ENCODE data around the gene COL6A1.
A peak's percentile ranks its signal among the peaks of the same experiment; 100 is the strongest.
"Not testable (repeated sequence)": the region's sequence is repeated elsewhere in the genome, so short reads cannot be mapped to it uniquely, and the experiment has no call there.

The COL6A1 gene

DNA sequence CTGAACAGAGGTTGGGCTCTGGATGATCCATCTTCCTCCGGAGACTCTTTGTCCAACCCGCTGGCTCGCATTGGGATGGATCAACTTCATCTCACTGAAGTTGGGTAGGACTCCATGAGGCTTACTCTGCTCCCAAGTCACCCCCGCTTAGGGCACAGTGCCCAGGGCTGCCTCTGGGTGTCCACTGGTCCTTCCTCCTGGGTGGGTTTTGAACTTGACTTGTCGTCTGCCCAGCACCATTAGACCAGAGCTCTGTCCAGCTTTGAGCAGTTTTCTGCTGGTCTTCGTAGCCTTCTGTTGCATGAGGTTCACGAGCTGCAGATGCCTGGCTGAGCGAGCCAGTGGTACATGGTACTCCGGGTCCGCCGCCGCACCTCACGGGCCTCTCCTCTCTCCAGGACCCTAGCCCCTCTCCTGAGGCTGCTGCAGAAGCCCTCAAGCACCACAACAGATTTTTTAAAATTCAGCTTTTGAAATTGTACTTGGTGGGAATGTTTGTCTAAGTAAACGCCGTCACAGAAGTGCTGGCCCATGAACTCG is 33.8 kb upstream of the COL6A1 start:
- Histone ChIP-seq H3K36me3 (no peaks in the 10 kb centered on the region), H3K9me3 (no peaks in the 10 kb centered on the region), H3K27ac (no peak overlapping the region), H3K4me1 (peaks cover 0 to 36% (median 26%) of the 10 kb centered on the region in 4 donors), H3K4me3 (no peak overlapping the region), H3K27me3 (no peaks in the 10 kb centered on the region)
- no peak for DNase-seq
- intact Hi-C loops (cut with DNase I; ENCODE audit: low total_unique reads): no loop called here
- TF ChIP-seq CTCF (IDR thresholded peaks at IDR 0.05): no peak

GRCh38 chr21:45948576-45949141 is 32.9 kb upstream of the COL6A1 start:
- Histone ChIP-seq H3K9me3 (no peaks in the 10 kb centered on the region), H3K4me1 (peaks cover 0 to 45% (median 35%) of the 10 kb centered on the region in 4 donors), H3K27ac (peak overlapping the region; percentile 57 to 74), H3K4me3 (no peak overlapping the region), H3K36me3 (no peaks in the 10 kb centered on the region), H3K27me3 (no peaks in the 10 kb centered on the region)
- no peak for TF ChIP-seq CTCF (IDR thresholded peaks at IDR 0.05)
- DNase-seq: no peak
- intact Hi-C loops (cut with DNase I; ENCODE audit: low total_unique reads): no loop called here

DNA sequence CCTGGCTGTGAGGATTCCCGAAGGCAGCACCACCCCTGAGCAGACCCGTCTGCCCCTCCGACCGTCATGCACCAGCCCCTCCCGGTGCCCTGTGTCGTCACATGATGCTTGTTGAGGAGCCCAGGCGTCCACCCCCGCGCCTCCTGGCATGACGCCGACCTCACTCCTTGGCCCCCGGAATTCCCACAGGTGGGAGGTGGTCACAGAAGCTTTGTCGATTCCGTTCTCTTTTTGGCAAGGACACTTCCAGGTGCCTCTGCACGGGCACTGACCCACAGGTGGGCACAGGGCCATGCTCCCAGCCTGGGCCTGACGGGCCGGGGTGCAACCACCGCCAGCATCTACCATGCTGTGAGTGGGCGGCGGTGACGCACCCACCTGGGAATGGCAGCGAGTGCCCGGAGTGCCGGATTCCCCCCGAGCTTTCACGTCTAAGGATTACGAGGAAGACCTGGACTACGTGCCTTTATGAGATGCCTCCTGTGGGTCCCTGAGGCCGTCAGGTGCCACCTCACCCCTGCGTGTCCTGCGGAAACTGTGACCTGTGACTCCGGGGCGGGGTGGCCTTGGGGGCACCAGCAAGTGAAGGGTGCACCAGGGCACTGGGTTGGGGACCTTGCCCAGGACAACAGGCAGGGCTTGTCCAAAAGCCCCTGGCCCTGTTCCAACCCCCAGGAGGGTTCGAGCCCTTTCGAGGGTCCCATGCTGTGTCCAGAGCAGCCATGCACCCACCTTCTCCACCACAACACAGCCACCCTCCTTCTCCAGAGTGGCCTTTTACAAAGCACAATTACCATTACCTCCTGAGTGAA is 31.4 kb upstream of the COL6A1 start:
- no peaks in the 10 kb centered on the region for H3K27me3 ChIP-seq
- H3K4me3 ChIP-seq: peak overlapping the region in 1 of 2 donors; percentile 26
- H3K27ac ChIP-seq: peak overlapping the region; percentile 57 to 74
- TF ChIP-seq CTCF (IDR thresholded peaks at IDR 0.05): no peak
- intact Hi-C loops (cut with DNase I; ENCODE audit: low total_unique reads): no loop called here
- no peaks in the 10 kb centered on the region for H3K36me3 ChIP-seq
- H3K4me1 ChIP-seq: peaks cover 0 to 60% (median 44%) of the 10 kb centered on the region in 4 donors
- H3K9me3 ChIP-seq: no peaks in the 10 kb centered on the region
- DNase-seq: no peak

DNA sequence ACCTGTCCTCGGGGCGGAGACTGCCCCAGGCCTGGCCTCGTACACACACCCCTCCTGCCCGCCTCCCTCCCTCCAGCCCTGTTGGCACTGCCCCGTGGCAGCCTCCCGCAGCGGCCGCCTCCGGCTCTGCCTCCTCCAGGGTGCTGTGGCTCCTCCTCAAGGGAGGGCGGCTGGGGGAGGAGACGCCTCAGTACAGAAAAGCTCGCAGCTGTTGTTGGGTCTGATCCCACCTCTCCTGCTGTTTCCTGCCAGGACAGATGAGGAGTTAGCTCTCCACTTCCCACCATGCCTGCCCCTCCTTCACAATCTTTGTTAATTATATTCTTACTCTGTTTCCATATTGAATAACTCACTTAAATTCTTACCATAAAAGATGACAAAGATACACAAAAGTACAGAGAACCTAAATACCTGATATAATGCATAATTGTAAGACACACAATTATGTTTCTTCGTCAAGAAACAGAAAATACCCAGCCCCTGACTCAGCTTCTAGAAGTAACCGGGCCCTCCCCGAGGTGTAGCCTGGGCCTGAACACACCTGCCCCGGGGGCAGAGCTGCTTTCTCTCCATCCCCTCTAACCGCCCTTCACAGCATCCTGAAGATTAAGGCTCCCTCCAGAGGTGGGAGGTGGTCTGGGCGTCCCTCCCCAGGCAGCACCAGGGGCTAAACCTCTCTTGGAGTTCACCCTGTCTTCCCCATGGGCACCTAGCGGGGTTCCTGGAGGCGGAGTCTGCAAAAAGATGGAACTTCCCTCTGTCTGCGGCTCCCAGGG is 30.6 kb upstream of the COL6A1 start:
- no peak for TF ChIP-seq CTCF (IDR thresholded peaks at IDR 0.05)
- H3K27me3 ChIP-seq: no peaks in the 10 kb centered on the region
- peaks cover 0 to 62% (median 44%) of the 10 kb centered on the region in 4 donors for H3K4me1 ChIP-seq
- no peaks in the 10 kb centered on the region for H3K36me3 ChIP-seq
- peak; percentile 57 to 89 for DNase-seq
- peak overlapping the region in 1 of 2 donors; percentile 26 for H3K4me3 ChIP-seq
- peak overlapping the region; percentile 57 to 74 for H3K27ac ChIP-seq
- H3K9me3 ChIP-seq: no peaks in the 10 kb centered on the region
- intact Hi-C loops (cut with DNase I; ENCODE audit: low total_unique reads): no loop called here

- no peak for TF ChIP-seq CTCF (IDR thresholded peaks at IDR 0.05)
- Histone ChIP-seq H3K27me3 (no peaks in the 10 kb centered on the region), H3K9me3 (no peaks in the 10 kb centered on the region), H3K4me1 (peaks cover 0 to 69% (median 44%) of the 10 kb centered on the region in 4 donors), H3K36me3 (no peaks in the 10 kb centered on the region), H3K27ac (peak overlapping the region; percentile 57 to 74), H3K4me3 (no peak overlapping the region)
- intact Hi-C loops (cut with DNase I; ENCODE audit: low total_unique reads): no loop called here
- no peak for DNase-seq
These were observed 29.9 kb upstream of the COL6A1 start for GRCh38 chr21:45951676-45952075.

DNA sequence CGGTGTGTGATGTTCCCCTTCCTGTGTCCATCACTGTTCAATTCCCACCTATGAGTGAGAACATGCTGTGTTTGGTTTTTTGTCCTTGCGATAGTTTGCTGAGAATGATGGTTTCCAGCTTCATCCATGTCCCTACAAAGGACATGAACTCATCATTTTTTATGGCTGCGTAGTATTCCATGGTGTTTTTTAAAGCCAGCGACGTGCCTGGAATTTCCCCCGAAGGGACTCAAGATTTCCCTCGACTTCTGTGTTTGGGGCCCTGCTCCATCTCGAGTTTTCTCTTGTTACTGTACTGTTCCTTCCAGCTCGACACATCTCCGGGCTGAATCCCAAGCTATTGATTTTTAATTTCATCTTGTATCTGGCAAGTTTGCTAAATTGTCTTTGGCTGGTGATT is 29.0 kb upstream of the COL6A1 start:
- H3K4me3 ChIP-seq; H3K36me3 ChIP-seq; H3K9me3 ChIP-seq; DNase-seq; H3K27me3 ChIP-seq; intact Hi-C loops (cut with DNase I; ENCODE audit: low total_unique reads): not testable (repeated sequence)
- Histone ChIP-seq H3K4me1 (peaks cover 0 to 78% (median 49%) of the 10 kb centered on the region in 4 donors), H3K27ac (peak overlapping the region; percentile 85 to 89)

Data from tibial artery (tissue), 4 donors.